Upper lobe of left lung (tissue), 4 donors: ENCODE results near the gene ADRA1B.

Source experiments
- CTCF ChIP-seq, 6 experiments: fragments of 450-650 bp in 4 of 6; fragments of 200-600 bp in 2 of 6; sonication (generic) in 2 of 6; IDR thresholded peaks; one replicate each; pipeline ENCODE4 v1.5.1; 2016 to 2019; ENCODE audit warnings: antibody characterized with exemption in 6 of 6
- POLR2A ChIP-seq, 4 donors: fragments of 450-650 bp; IDR thresholded peaks; one replicate each; pipeline ENCODE4 v1.5.1; 2016 to 2017; ENCODE audit warnings: antibody characterized with exemption in 4 of 4, mild to moderate bottlenecking in 2 of 4

- TF ChIP-seq CTCF (IDR thresholded peaks at IDR 0.05) (peak; percentile 54 to 90 (median 79)), POLR2A (IDR thresholded peaks at IDR 0.05) (peak in 2 of 4 donors; percentile 11 to 15)
Observed at GRCh38 chr5:159987031-159987674, 70.9 kb downstream of the ADRA1B start.
